ENCODE results near the gene PYDC1. TPM values are rescaled to one million over a fixed set of nuclear protein-coding genes. Genes with fewer than 3 reads are reported as not detected.

Gene PYDC1
- polyA plus RNA-seq, 3 donors, result not detected

GRCh38 chr16:31204871-31205666 is 11.9 kb downstream of the PYDC1 start:
- H3K9me3 Mint-ChIP-seq, result no peaks in the 10 kb centered on the region
- intact Hi-C loops (cut with micrococcal nuclease), result loop anchor here (5.0 kb wide), 3 partner anchors 57 to 237 kb away; partner anchors contain the start of gene ZNF843 (in 1 of the 2)
- 68% methylated on average over 5 of the region's 9 CpGs for WGBS (ENCODE audit: insufficient coverage)
- Histone ChIP-seq H3K9ac (ENCODE audit: insufficient read depth, low read length, poor library complexity, severe bottlenecking) (no peak overlapping the region), H3K79me2 (ENCODE audit: insufficient read depth, low read length) (peaks cover 39% of the 10 kb centered on the region), H4K20me1 (ENCODE audit: insufficient read depth, low read length) (peaks cover 22% of the 10 kb centered on the region), H3K4me3 (replicated peaks in 1 of 3; ENCODE audit: low read depth in 2 of 3, low read length in 3 of 3) (peak overlapping the region in 1 of 3 experiments; percentile 92), H3K27ac (ENCODE audit: low read depth in 1 of 2, low read length in 2 of 2) (no peak overlapping the region), H3K4me2 (replicated peaks; ENCODE audit: extremely low read depth, low read length, poor library complexity, severe bottlenecking) (no peak overlapping the region), H2AFZ (ENCODE audit: insufficient read depth, low read depth, low read length, poor library complexity, severe bottlenecking) (no peak overlapping the region), H3K36me3 (replicated peaks in 1 of 2; ENCODE audit: control insufficient read depth in 1 of 2, insufficient read depth in 2 of 2, low read length in 2 of 2) (peaks cover 3 to 4% of the 10 kb centered on the region in 2 donors), H3K9me3 (replicated peaks in 1 of 2; ENCODE audit: control insufficient read depth in 1 of 2, insufficient read depth in 1 of 2, low read length in 2 of 2) (no peaks in the 10 kb centered on the region), H3K27me3 (ENCODE audit: control insufficient read depth in 2 of 2, insufficient read depth in 2 of 2, low read length in 2 of 2) (no peaks in the 10 kb centered on the region), H3K4me1 (ENCODE audit: control insufficient read depth in 1 of 2, insufficient read depth in 2 of 2, low read length in 2 of 2) (peaks cover 32 to 45% of the 10 kb centered on the region in 2 donors)
- H3K4me1 Mint-ChIP-seq, result peaks cover 54% of the 10 kb centered on the region
- no peak for TF ChIP-seq CTCF (IDR thresholded peaks at IDR 0.05)
- no peak for DNase-seq
- peaks cover 7 to 14% (median 9%) of the 10 kb centered on the region in 3 donors for H3K27me3 Mint-ChIP-seq (ENCODE audit: low read depth in 3 of 3)
- H3K4me3 Mint-ChIP-seq, result peak overlapping the region in 1 of 2 donors; percentile 46
- peaks cover 8 to 12% of the 10 kb centered on the region in 2 donors for H3K36me3 Mint-ChIP-seq
- peak overlapping the region in 2 of 7 donors; percentile 10 to 56 for H3K27ac Mint-ChIP-seq

- Mint-ChIP-seq H3K4me1 (peaks cover 72% of the 10 kb centered on the region), H3K4me3 (peak within 1 kb of the TSS; percentile 97 to 99), H3K27me3 (ENCODE audit: low read depth in 3 of 3) (peaks cover 5 to 9% (median 6%) of the 10 kb centered on the region in 3 donors), H3K36me3 (peaks cover 21 to 33% of the 10 kb centered on the region in 2 donors), H3K9me3 (no peaks in the 10 kb centered on the region), H3K27ac (peak within 1 kb of the TSS; percentile 85 to 97 (median 92))
- intact Hi-C loops (cut with micrococcal nuclease), result loop anchor here (2.0 to 5.0 kb wide), 4 partner anchors 14 to 240 kb away; partner anchors contain the start of genes PYDC1 (in 1 of the 2) and ZNF843 (in 1 of the 2)
- Histone ChIP-seq H3K4me3 (replicated peaks in 1 of 3; ENCODE audit: low read depth in 2 of 3, low read length in 3 of 3) (peak within 1 kb of the TSS; percentile 63 to 94 (median 92)), H3K27ac (ENCODE audit: low read depth in 1 of 2, low read length in 2 of 2) (peak within 1 kb of the TSS; percentile 61 to 85), H3K79me2 (ENCODE audit: insufficient read depth, low read length) (peaks cover 57% of the 10 kb centered on the region), H2AFZ (ENCODE audit: insufficient read depth, low read depth, low read length, poor library complexity, severe bottlenecking) (peak within 1 kb of the TSS; percentile 84), H3K9me3 (replicated peaks in 1 of 2; ENCODE audit: control insufficient read depth in 1 of 2, insufficient read depth in 1 of 2, low read length in 2 of 2) (no peaks in the 10 kb centered on the region), H3K9ac (ENCODE audit: insufficient read depth, low read length, poor library complexity, severe bottlenecking) (peak within 1 kb of the TSS; percentile 86), H3K27me3 (ENCODE audit: control insufficient read depth in 2 of 2, insufficient read depth in 2 of 2, low read length in 2 of 2) (no peaks in the 10 kb centered on the region), H3K4me1 (ENCODE audit: control insufficient read depth in 1 of 2, insufficient read depth in 2 of 2, low read length in 2 of 2) (peaks cover 52 to 69% of the 10 kb centered on the region in 2 donors), H3K36me3 (replicated peaks in 1 of 2; ENCODE audit: control insufficient read depth in 1 of 2, insufficient read depth in 2 of 2, low read length in 2 of 2) (peaks cover 12 to 21% of the 10 kb centered on the region in 2 donors), H4K20me1 (ENCODE audit: insufficient read depth, low read length) (peaks cover 45% of the 10 kb centered on the region), H3K4me2 (replicated peaks; ENCODE audit: extremely low read depth, low read length, poor library complexity, severe bottlenecking) (peak within 1 kb of the TSS; percentile 85)
- TF ChIP-seq CTCF (IDR thresholded peaks at IDR 0.05), result no peak
- under 1% methylated on average over 61 of the region's 69 CpGs for WGBS (ENCODE audit: insufficient coverage)
- DNase-seq, result peak; percentile 46 to 65 (median 57)
Measured at GRCh38 chr16:31202414-31203375, 14.2 kb downstream of the PYDC1 start, which contains the start of gene PYCARD. Gene PYCARD (minus strand): TSS chr16:31202760. CDS start chr16:31202690, 70 bp downstream.
